Glomerular visceral epithelial cell (primary cell): Measurements from ENCODE around the gene MYH9.
A peak's percentile ranks its signal among the peaks of the same experiment; 100 is the strongest.

Experiments
- DNase-seq: peaks from one replicate; pipeline ENCODE4 v3.0.0-alpha.2; 2016; ENCODE audit errors: extremely low spot score

The MYH9 gene

DNA sequence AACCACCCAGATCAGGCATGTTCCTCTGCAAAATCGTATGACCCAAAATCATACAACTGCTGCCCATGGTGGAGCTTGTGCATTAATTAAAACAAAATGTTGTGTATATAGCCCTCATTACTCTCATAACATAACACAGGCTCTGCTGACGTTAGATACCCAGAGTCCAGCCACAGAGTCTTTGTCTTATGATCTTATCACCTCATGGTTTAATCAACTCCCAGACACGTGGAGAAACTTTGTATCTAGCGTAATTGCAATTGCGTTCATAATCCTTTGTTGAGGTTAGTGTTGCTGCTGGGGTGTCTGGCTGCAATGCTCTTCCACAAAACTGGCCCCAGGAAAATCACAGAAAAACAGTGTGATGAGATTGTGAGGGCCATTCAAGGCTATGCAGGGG, 139.8 kb downstream of the MYH9 start:
- DNase-seq: no peak

DNA sequence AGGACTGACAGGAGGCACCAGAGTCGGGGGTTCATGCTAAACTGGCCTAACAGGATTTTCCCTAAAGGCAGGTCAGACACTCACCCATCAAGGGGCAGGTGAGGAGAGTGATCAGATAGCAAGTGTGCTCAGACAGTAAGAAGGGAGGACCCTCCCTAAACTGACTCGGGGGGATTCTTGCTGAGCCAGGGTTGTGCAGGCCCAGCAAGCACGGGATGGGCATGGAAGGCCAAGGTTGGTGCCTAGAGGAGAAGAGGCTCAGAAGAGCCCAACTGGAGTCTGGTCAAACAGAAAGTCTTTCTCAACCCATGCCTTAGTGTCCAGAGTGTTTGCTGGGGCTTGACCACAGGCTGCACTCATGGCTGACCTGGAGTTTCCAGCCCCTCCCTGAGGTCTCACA, 141.0 kb downstream of the MYH9 start:
- no peak for DNase-seq

DNA sequence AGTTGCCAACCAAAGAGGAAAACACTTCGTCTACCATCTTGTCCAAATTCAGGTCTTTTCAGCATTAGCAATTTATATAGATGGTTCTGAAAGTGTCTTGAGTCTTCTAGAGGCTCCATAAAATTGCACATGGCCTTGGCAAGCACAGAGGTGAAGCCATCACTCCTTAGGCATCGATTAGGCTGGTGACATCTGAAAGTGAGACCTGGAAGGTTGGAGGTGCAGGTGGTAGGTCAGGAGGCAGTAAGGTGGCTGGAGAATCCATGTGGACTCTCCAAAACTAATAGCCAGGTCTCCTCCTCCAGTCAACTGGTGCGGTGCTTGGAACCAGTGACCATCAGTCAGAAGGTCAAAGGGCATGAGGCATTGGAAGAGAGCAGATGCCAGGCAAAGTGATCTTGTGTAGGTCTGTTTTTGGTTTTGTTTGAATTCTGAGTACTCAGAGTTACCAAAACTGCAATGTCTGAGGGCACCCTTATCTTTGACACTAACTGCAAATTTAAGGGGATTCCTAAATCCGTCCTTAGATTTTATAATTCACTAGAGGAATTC, 141.9 kb downstream of the MYH9 start:
- DNase-seq: no peak

DNA sequence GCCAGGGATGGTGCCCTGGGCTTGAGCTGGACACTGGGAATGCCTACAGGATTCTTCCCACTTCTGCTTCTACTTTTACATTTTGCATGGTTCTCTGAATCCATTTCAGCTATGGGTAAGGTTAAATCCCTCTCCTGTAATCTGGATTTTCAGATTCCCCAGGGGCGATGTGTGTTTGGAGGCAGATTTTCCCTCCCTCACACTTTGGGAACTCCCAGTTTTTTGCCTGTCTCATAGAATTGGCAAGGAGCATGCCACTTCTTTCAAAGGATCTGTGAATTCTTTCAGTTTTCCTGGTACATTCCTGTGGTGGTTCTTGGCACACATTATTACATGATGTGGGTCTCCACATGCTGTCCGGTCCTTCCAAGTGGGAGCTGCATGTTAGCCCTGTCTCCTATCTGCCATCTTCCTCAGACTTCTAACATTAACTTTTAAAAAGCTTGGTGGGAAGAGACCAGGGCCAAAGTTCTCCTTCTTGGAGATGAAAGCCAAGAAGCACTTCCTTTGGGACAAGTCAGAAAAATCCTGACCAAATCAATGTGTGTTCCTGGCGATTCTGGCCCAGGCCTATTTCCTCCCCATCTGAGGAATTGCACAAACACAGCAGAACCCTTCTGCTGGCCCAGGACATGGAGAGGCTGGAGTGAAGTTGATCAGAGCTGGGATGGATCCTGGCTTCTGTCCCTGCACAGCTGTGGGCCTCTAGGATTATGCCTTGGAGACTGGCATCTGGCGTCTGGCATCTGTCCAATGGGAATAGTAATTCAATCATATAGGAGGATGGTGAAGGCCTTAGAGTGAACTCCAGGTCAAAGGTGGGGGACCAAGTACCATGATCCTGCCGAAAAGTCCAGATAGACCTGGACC, 143.0 kb downstream of the MYH9 start:
- peak; percentile 60 for DNase-seq

DNA sequence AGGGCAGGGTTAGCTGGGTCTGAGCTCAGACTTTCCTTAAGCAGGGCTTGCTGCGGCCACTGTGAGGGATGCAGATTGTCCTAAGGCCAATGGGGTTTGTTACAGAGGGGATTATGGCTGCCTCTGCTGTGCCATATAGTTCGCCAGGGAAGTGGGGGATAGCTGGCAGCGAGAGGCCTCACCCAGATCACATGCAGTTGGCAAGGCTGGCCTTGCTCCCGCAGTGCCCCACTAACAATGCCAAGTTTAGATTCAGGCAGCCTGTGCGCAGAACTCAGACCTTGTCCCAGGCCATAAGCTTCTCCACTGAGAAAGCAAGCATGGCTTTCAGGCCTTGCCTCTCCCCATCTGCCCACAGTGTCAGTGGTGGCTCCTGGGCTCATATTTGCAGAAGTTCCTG, 143.8 kb downstream of the MYH9 start:
- no peak for DNase-seq

DNA sequence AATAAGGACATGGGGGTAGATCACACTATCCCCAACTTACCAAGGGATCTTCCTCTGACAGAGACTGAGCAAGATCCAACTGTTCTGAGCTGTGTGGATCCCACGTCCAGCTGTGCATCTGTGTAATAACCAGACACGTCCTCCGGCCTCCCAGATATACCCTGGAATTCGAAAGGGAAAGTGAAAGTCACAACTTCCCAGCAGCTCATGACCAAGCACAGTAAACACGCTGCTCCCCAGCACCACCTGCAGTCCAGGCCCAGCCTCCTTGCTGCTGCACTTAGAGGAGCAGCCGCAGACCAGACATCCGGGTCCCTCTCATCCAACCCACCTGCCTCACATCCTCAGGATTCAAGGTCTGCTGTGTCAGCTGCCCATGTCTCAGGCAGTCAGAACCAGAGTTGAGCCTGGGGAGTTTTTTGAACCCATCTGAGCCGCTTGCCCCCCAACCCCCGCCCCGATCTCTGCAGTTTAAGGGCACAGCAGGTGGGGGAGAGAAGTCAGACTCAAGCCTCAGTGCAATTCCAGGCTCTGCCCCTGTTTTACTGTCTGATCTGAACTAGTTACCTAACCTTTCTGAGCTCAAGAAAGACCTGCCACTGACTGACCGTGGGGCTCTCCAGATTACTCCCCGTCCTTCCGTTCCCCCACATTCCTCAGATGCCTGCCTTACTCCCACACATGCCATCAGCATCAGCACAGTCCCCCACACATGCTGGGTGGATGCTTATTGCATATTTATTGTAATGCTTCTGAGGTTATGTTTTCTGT, 148.2 kb downstream of the MYH9 start, which contains the start of gene APOL2:
TSS of gene APOL2 (minus strand) at position 127 of the 771 bp plus-strand sequence. CDS start 6,365 bp downstream, outside the sequence.
- DNase-seq: peak; percentile 95

DNA sequence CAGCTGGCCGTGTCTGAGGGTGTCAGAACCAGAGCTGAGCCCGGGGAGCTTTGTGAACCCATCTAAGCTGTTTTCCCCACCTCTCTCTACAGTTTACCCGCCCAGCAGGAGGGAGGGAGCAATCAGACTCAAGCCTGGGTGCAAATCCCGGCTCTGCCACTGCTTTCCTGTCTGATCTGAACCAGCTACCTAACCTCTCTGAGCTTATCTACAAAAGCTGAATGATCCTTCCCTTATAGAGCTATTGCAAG, 148.7 kb downstream of the MYH9 start:
- peak; percentile 33 for DNase-seq

DNA sequence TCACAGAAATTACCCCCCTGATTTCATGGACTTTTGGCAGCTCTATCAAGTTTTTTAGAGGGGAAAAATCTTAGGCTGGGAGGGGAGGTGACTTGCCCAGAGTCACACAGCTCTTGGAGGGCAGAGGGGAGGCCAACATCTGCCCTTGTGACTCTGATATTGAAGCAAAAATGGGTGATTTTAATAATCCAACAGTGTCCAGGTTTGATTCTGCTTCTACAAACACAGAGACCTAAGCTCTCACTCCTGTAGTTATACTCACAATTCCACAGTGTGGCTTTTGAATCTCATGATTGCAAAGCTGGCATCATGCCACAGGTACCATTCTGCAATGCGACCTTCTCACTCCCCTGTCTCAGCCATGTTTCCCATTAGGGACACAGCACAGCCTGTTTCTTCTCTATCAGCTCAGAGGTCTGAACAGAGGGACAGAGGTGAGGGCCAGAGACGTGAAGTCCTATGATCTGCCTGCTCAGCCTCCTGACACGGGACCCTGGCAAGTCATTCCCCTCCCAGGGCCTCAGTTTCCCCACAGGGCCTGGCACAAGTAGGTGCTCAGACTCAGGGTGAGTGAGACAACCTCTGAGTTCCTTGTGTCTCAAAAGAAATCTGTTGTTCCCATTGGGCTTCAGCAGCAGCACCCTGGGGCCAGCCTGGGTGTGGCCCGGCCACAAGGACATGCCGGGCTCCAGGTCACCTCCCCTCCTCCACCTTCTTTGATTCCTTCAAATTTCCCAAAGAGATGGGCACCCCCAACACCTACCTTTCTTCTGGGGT, 149.2 kb downstream of the MYH9 start:
- DNase-seq: no peak

DNA sequence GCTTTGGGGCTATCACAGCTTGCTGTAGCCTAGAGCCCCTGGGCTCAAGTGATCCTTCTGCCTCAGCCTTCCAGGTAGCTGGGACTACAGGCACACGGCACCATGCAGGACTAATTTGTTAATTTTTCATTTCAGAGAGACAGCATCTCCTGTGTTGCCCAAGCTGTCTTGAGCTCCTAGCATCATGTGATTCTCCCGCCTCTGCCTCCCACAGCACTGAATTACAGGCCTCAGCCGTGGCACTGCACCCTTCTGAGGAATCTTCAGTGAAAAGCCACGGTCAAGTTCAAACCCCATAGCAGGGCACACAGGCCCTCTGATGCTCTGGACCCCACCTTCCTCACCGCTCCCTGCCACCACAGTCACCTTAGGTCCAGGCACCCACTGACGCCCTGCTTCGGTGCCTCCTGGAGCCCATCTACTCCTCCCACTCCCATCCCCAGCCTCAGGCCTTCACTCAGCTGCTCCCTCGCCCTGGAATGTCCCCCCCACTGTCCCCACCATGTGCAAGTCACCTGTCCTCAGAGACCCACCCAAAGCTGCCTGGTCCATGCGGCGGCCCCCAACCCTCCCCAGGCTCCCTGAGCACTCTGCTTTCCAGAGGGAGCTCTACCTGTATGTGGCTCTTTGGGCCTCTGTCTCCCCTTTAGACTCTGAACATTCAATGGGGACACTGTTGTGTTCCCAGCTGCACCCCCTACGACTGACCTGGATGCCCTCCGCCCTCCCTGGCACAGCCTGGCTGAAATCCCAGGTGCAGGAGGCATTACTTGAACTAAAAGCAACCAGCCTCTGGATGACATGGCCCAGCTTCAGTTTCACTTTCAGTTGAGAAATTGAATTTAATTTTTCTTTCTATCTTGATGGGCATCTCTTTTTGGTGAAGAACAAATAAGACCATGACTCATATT, 150.1 kb downstream of the MYH9 start:
- DNase-seq: no peak

DNA sequence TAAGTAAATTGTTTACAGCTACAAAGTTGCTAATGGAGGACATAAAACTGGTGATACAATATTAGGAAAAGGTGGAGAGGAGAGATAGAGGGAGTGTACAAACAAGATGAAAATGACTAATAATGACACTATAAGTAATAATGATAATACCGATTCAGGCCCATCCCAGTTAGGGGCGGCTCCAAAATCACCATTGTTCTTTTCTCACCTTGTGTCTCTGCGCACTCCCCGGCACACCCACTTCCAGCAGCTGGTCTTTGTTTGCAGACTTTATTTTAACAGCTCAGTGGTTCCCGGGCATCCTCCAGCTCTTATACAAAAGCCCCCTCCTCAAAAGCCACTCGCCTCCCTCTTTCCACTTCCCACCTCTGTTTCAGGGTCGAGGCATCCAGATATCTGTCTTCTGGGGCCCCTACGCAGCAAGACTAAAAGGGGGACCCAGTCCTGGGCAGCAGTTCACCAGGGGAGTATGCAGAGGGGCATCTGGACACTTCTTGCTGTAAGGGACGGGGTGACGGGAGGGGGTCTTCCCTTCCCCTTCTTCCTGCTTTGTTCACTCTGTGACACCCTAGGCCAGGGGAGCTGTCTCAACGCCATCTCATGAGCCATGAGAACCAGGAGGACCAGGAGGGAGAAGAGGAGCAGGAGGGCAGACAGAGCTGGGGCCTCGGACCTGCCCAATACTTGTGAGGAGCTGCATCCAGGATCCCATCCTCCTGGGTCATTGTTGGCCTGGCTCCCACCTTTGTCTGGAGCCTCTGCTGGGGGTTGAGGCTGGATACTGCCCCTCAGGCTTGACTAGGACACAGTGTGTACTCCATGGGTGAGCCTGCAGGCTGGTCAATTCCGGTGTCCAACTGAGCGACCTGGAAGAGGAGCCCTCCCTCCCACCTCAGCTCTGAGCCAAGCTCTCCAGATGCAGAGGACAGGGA, 151.1 kb downstream of the MYH9 start:
- DNase-seq: no peak

DNA sequence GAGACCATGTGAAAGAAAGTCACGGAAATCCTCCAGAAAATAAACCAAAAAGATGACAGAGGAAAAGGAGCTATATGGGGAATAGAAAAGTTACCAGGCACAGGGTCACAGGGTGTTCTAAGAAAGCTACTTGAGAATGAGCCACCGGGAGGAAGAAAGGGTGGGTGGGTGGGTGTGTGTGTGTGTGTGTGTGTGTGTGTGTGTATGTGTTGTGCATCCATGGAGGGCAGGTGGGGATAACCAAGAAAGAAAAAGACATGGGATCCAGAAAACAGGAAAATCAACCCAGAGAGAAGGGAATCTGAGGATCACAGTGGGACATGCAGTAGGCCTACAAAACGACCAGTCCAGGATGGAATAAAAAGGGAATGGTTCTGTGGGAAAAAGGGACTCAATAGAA, 152.2 kb downstream of the MYH9 start:
- no peak for DNase-seq

DNA sequence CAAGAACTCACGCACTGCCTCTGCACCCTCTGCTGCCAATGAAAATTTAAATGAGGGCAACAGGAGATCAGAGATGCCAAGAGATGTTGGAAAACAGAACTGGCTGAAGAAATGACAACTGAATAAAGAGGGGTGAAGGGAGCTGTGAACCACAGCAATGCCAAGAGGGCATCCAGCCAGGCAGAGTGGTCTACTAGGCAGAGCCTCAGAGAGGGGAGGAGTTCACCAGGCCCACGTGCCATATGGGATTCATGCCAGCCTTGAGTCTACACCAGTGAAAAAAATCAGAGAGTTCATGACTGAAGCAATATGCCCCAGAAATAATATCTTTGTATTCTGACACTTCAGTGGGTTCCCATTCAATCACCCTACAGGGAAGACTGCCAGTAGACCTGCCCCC, 152.8 kb downstream of the MYH9 start:
- DNase-seq: no peak

DNA sequence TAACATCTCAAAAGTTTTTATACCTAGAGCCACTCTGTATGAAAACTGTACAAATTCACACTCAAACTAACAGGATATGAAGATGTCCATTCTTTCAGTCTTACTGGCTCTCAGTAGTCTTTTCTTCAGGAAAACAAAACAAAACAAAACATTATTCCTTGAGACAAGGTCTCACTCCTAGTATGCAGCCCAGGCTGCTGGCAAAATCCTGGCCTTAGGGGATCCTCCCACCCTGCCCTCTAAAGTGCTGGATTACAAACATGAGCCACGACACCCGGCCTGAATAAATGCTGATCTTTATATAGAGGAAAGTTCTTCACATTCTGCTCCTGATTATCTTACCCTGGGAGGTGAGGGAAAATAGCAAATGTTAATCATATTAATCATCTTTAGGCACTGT, 153.6 kb downstream of the MYH9 start:
- DNase-seq: no peak

DNA sequence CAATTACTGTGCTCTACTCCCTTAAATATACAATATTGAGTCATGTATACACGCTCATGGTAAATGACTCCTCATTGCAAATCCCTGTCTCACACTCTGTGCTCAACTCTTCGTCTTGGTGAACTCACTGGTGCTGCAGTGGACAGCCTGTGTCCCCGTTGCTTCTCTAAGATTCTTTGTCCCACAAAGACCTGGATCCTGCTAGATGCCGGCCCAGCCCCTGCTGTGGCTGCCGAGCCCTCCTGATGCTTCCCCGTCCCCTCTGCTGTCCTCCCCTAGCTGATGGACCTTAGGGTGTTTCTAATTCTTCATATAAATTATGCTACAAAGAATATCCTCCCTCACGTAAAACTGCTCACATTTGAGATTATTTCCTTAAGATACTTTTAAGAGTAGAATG, 154.0 kb downstream of the MYH9 start:
- DNase-seq: no peak

DNA sequence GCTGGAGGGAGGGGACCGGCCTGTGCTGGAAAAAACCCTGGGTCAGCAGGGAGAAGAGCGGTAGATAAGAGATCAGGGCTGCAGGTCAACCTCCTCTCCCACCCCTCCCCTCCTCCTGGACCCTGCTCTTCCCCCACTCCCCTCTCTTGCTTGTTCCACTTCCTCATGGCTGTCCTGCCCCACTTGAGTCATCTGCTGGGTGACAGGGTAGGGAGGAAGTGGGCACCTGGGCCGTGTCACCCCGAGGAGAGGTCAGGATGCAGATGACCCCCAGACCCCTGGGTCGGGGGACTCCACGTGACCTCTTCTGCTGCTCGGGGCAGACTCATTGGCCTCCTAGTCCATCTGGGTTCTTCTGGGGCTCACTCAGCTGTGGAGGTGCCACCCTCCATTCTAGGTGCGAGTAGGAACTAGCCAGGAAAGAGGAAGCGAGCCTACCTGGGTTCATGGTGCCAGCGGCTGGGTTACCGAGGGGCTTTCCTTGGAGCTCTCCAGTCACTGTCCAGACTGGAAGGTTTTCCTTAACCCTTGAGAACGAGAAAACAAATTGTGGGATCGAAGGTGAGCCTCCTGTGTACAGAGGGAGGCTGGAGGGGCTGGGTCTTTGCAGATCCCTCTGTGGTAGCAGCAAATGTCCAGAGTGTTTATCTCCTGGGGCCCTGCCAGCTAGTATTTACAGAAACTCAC, 154.9 kb downstream of the MYH9 start:
- DNase-seq: no peak
